GM21737 (cell line): ENCODE data around the gene ANKRD23.

Source experiments
- ATAC-seq: cut with Tn5 transposase; IDR thresholded peaks from one replicate; pipeline ENCODE4 v1.9.1; 2021; ENCODE audit warnings: mild to moderate bottlenecking, moderate library complexity; ENCODE audit not compliant: unreplicated experiment

Gene ANKRD23

GRCh38 chr2:96839875-96840850 lies 3.7 kb downstream of the ANKRD23 start:
- no peak for ATAC-seq

GRCh38 chr2:96839293-96839874 lies 4.4 kb downstream of the ANKRD23 start:
- ATAC-seq = peak; percentile 65

- no peak for ATAC-seq
These were observed 5.2 kb downstream of the ANKRD23 start for GRCh38 chr2:96838345-96839292.

GRCh38 chr2:96837575-96837974 lies 6.2 kb downstream of the ANKRD23 start:
- no peak for ATAC-seq

GRCh38 chr2:96835830-96836229 lies 8.0 kb downstream of the ANKRD23 start:
- ATAC-seq = no peak

- no peak for ATAC-seq
These were observed 10.9 kb downstream of the ANKRD23 start for GRCh38 chr2:96832754-96833507.

- ATAC-seq = no peak
These were observed 11.4 kb downstream of the ANKRD23 start for GRCh38 chr2:96832408-96832753.

GRCh38 chr2:96831679-96832078 lies 12.1 kb downstream of the ANKRD23 start:
- no peak for ATAC-seq

GRCh38 chr2:96830044-96830562 lies 13.7 kb downstream of the ANKRD23 start:
- no peak for ATAC-seq

- ATAC-seq = no peak
These were observed 14.9 kb downstream of the ANKRD23 start for GRCh38 chr2:96828874-96829273.

GRCh38 chr2:96828436-96828835 lies 15.4 kb downstream of the ANKRD23 start:
- no peak for ATAC-seq

GRCh38 chr2:96826546-96827278 lies 17.1 kb downstream of the ANKRD23 start:
- ATAC-seq = no peak

GRCh38 chr2:96825057-96825456 lies 18.8 kb downstream of the ANKRD23 start:
- ATAC-seq = no peak

- no peak for ATAC-seq
These were observed 19.5 kb downstream of the ANKRD23 start for GRCh38 chr2:96824079-96824870.

GRCh38 chr2:96823198-96823597 lies 20.6 kb downstream of the ANKRD23 start:
- ATAC-seq = no peak

- no peak for ATAC-seq
These were observed 21.0 kb downstream of the ANKRD23 start for GRCh38 chr2:96822786-96823185.

- ATAC-seq = no peak
These were observed 22.6 kb downstream of the ANKRD23 start for GRCh38 chr2:96821113-96821675.

- no peak for ATAC-seq
These were observed 23.8 kb downstream of the ANKRD23 start for GRCh38 chr2:96819876-96820511.
